Measurements from ENCODE around the gene RRP1B.
A peak's percentile ranks its signal among the peaks of the same experiment; 100 is the strongest.
"Not testable (repeated sequence)": the region's sequence is repeated elsewhere in the genome, so short reads cannot be mapped to it uniquely, and the experiment has no call there.

The RRP1B gene, protein sequence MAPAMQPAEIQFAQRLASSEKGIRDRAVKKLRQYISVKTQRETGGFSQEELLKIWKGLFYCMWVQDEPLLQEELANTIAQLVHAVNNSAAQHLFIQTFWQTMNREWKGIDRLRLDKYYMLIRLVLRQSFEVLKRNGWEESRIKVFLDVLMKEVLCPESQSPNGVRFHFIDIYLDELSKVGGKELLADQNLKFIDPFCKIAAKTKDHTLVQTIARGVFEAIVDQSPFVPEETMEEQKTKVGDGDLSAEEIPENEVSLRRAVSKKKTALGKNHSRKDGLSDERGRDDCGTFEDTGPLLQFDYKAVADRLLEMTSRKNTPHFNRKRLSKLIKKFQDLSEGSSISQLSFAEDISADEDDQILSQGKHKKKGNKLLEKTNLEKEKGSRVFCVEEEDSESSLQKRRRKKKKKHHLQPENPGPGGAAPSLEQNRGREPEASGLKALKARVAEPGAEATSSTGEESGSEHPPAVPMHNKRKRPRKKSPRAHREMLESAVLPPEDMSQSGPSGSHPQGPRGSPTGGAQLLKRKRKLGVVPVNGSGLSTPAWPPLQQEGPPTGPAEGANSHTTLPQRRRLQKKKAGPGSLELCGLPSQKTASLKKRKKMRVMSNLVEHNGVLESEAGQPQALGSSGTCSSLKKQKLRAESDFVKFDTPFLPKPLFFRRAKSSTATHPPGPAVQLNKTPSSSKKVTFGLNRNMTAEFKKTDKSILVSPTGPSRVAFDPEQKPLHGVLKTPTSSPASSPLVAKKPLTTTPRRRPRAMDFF

DNA sequence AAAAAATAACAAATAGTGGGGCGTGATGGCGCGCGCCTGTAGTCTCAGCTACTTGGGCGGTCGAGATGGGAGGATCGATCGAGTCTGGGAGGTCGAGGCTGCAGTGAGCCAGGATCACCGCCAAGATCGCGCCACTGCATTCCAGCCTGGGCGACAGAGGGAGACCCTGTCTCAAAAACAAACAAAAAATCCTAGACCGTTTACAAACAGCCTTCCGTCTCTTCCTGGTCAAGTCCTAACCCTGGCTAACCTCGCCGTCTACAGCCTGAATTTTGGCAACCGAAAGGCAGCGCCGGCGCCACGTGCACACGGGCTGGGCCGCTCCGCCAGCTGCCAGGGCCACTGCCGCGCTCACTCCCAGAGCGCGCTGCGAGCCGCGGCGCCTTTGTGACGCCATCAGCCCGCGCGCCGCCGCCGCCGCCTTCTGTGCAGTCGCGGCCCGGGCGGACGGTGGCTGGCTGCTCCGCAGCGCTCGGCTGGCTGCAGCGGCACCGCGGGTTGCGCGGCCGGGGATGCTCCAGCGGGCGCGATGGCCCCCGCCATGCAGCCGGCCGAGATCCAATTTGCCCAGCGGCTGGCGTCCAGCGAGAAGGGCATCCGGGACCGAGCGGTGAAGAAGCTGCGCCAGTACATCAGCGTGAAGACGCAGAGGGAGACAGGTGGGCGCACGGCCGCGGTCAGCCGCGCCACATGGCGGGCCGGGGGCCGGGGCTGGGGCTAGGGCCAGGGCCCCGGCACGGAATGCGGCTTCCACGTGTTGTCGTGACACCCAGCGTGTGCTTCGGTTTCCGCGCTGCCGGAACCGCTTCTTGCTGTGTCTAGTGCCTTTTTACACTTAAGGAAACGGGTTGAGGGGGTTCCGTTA lies at the start of gene RRP1B, which contains the start of gene HSF2BP:
Gene RRP1B, plus strand, starts transcription at position 425 of the 865 bp plus-strand sequence. Its CDS starts 105 bp downstream, at position 530.
Gene HSF2BP, minus strand, starts transcription at position 353 of the 865 bp plus-strand sequence. CDS start 1,392 bp downstream, outside the sequence.
- peak; percentile 71 for DNase-seq (ENCODE audit: low spot score)

DNA sequence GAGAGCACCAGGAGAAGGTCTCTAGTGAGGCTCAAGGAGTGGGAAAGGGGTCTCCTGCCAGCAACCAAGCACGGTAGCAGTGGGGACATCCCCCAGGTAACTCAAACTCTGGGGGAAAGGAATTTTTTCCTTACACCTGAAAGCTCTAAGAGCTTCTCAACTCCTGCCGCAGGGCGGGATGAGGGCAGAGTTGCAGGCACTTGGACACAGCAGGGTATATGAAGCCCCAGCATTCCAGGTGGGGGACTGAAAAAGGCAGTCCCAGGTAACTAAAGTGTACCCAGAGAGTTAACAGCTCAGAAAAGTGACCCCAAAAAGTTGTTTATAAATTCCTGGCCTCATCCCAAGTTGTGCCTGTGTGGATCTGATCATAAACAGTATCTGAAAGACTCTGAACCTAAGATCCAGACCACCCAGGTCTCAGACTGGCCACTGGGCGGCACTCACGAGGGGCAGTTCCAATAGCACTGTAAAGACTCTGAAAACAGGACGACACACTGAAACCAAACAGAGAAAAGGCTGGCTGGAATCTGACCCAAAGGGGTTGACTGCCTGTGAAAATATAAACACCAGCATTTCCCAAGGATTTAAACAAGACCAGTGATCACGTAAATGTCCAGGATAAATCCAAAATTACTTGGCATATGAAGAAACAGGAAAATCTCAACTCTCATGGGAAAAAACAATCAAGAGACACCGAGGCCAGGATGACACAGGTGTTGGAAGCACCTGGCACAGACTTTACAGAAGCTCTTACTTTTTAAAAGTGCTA lies 47.6 kb upstream of the RRP1B start:
- peak; percentile 45 for DNase-seq (ENCODE audit: low spot score)

DNA sequence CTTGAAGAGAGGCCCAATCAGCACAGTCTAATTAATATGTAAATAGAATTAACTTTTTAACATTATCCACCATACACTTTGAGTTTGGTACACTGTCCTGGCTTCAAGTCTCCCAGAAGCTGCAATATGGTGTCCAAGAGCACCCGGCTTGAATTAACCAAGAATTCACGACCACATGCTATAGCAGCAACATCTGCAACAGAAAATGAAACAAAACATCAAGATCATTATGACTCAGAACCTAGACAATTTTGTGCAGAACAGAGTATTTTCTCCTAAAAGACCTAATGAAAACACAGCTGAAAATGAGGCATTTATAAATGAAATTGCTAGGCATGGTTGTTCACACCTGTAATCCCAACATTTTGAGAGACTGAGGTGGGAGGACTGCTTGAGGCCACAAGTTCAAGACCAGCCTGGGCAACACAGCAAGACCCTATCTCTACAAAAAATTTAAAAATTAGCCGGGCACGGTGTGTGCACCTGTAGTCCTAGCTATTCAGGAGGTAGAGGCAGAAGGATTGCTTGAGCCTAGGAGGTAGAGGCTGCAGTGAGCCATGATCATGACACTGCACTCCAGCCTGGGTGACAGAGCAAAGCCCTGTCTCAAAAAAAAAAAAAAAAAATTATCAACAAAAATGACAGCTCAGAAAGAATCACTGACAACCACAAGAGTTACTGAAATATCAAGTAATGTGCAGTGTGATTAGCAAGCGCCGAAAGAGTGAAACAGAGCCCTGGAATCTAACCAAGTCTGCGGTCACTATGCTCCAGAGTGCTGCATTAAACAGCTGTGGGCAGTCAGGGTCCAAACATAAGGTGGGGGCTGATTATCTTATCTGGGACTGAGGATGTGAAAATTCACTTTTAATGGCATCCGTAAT lies 45.4 kb upstream of the RRP1B start:
- DNase-seq (ENCODE audit: low spot score): no peak

DNA sequence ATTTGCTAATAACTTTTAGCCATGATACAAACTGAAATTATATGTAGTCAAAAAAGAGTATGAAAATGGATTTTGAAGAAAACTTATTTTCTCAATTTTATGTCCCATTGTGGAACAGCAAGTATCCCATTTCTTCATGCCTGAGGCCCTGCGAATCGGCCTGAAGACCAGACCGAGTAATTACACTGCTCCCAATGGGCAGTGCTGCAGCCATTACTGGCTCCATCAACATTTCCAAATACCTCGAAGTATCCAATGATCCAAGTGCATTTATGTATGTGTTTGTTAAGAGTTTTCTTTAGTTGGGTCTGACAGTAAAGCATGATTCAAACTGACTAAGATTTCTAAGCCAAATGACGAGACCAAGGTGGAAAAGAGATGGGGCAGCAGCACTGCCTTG lies 44.5 kb upstream of the RRP1B start:
- no peak for DNase-seq (ENCODE audit: low spot score)

DNA sequence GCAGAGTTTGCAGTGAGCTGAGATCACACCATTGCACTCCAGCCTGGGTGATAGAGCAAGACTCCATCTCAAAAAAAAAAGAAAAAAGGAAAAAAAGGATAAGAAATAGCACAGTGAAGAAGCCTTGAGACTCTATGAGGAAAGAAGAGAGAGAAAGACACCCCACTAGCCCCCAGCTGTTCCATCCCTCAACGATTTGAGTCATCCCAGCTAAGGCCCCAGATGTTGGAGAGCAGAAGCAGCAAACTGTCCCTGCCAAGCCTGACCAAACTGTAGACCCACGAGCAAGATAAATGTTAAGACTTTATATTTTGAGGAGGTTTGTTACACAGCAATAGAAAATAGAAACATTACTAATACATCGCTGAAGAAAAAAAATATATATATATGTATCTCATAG lies 42.5 kb upstream of the RRP1B start:
- DNase-seq (ENCODE audit: low spot score): not testable (repeated sequence)

DNA sequence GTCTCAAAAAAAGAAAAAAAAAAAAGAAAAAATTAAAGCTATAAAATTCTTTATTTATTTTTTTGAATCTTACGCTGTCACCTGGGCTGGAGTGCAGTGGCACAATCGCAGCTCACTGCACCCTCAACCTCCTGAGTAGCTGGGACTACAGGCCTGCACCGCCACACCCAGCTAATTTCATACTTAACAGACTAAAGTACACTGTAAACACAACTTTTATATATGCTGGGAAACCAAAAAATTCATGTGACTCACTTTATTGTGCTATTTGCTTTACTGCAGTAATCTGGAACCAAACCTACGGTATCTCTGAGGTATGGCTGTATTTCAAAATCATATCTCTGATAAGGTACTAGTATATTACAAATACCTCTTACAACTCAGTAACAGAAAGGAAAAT lies 40.4 kb upstream of the RRP1B start:
- no peak for DNase-seq (ENCODE audit: low spot score)

DNA sequence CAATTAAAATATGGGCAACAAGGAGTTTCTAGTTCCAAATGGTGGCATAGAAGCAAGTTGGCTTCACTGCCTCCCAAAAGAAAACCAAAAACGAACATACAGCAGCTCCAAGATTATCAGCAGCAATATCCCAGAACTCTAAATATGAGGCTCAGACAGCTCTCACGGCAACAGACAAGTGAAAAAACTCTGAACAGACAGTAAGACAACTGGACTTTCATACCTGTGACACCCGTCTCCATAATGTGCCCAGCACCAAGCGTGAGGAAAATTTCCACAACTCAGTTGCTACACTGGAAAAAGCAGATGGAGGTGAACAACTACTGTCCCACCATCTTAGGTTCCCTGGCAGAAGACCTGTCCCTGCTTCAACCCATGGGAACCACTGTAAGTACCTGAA lies 40.0 kb upstream of the RRP1B start:
- DNase-seq (ENCODE audit: low spot score): no peak

DNA sequence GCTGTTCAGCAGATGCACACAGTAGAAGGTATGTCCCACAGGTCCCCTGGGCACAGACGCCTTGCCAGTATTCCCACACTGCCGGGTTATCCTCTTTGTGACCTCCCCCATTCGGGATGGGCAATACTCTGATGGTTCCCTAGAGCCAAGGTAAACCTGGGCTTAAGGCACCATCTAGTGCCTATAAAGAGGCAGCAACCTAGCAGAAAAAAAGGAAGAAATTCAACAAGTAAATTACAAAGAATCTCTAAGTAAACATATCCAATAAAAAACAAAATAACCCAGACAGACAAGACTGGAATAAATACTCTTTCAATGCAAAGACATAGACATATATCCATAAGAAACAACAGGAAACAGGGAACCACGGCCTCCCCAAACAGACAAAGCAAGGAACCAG lies 39.5 kb upstream of the RRP1B start:
- no peak for DNase-seq (ENCODE audit: low spot score)

DNA sequence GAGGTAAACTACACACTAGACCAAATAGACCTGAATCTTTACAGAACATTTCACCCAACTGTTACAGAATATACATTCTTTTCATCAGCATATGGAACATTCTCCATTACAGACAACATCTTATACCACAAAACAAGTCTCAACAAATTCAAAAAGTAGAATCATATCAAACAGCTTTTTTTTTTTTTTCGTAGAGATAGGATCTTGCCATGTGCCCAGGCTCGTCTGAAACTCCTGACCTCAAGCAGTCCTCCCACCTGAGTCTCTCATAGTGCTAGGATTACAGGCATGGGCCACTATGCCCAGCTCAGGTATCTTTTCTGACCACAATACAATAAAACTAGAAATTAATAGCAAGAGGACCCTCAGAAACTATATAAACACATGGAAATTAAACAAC lies 36.6 kb upstream of the RRP1B start:
- no peak for DNase-seq (ENCODE audit: low spot score)

DNA sequence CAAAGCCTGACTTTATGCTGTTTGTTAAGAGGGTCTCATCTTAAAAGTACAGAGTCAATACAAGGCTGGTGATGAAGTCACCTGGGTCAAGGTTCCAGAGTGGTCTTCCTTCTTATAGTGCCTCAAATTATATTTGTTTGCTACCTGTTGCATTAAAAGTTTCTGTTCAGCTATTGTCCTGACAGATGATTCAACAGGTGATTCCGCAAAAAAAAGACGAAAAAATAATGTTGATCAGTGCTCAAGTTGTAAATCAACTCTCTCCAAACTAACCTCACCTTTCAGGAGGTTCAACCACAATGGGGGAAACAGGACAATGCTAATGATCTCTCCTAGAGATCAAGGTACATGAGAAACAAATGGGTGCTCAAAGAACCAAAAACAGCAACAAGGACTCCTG lies 35.8 kb upstream of the RRP1B start:
- DNase-seq (ENCODE audit: low spot score): no peak

DNA sequence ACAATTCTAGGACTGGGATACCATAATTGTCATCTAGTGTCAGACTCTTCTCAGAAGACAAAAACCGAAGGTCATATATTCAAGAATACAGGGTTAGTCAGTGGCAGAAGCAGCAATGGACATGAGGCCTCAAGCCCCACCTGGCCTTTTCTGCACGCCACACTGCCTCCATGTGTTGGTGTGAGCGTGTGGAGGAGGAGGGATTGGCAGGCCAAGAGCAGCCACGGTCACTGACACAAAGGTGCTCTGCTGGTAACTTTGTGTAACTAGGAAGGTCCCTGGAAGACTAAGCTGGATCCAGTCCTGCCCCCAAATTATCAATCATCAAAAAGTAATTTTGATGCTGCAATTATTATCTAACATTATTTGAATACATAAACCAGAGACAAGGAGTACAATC lies 35.0 kb upstream of the RRP1B start:
- no peak for DNase-seq (ENCODE audit: low spot score)

DNA sequence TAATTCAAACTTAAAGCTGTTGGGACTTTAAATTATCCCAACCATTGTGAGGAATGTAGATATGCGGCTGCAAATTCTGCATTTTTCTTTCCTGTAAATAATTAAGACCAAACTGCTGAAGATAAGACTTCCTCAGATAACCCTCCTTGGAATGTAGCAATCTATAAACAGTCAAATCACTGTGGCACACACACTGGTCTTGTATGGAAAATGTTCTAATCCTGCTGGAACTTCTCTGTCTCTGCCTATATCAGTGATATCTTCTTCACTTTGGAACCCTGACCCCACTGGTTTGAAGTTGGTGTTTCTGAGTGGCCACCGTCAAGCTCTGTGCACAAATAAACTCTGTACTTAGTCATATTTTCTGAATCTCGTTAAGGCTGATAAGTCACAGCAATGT lies 33.0 kb upstream of the RRP1B start:
- no peak for DNase-seq (ENCODE audit: low spot score)

DNA sequence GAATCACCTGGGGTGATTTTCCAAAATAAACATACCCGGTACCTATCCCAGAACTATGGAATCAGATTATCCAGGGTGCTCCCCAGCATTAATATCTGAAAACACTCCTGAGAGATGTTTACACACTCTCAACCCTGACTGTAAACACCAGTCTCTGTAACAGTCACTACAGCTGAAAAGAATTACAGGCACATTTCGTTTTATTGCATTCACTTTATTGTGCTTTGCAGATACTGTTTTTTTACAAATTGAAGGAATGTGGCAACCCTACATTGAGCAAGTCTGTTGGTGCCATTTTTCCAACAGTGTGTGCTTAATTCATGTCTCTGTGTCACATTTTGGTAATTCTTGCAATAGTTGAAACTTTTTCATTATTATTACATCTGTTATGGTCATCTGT lies 31.8 kb upstream of the RRP1B start:
- DNase-seq (ENCODE audit: low spot score): no peak

DNA sequence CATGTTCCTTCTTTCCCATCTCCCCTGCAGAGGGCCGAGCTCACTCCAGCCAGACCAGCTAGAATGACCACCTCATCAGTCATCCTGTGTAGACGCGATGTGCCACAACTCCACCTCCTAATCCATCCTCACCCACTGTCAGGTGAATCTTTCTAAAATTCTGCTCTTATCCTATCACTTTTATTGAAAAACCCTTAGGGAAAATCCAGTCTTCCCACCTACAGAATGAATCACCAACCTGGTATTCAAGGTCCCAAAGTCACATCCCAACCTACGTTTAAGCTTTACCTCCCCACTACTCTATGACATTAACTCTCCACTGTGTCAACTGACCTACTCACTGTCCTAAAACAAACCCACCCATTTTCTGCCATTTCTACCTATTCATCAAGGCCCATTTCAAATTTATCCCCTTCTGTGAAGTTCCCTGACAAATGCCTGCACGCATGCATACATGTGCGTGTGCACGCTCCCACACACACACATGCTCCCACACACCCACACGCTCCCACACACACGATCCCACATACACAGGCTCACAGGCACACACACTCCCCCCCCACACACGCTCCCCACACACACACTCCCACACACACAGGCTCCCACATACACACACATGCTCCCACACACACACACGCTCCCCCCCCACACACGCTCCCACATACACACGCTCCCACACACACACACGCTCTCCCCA lies 27.8 kb upstream of the RRP1B start:
- DNase-seq (ENCODE audit: low spot score): no peak

DNA sequence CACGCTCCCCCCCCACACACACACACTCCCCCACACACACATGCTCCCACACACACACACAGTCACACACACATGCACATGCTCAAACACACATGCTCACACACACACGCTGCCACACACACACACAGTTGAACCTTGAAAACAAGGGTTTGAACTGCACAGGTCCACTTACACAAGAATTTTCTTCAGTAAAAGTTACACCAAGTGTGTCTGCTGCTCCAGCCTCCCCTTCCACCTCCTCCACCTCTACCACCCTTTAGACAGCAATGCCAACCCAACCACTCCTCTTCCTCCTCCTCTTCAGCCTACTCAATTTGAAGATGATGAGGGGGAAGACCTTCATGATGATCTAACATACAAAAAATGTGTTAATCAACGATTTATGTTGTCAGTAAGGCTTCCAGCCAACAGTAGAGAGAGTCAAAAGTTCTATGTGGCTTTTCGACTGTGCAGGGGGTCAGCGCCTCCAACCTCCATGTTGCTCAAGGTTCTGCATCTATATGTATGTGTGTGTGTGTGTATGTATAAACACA lies 26.9 kb upstream of the RRP1B start:
- no peak for DNase-seq (ENCODE audit: low spot score)

DNA sequence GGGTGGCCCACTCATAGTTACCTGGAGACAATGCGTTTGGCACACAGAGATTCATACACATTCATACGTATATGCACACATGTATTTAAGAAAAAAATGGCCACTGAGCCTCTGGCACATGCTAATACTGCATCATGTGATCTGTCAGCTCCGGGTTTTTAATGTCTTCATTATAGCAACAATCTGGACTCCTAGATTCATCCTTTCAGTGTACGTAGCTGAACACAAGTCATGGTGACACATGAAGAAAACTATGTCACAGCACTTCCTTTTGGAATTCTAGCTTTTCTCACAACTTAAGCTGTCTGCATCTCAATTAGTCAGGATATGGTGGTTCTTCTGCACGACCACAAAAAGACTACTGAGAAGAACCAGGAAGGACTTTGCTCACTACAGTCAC lies 24.7 kb upstream of the RRP1B start:
- no peak for DNase-seq (ENCODE audit: low spot score)

DNA sequence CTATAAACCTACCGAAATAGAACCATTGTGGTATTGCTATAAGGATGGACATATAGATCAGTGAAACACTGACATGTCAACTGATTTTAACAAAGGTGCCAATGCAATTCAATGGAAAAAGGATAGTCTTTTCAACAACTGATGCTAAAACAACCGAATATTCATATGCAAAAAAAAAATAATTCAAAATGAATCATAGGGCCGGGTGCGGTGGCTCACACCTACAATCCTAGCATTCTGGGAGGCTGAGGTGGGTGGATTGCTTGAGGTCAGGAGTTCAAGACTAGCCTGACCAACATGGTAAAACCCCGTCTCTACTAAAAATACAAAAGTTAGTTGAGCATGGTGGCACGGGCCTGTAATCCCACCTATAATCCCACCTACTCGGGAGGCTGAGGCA lies 23.9 kb upstream of the RRP1B start:
- DNase-seq (ENCODE audit: low spot score): no peak

DNA sequence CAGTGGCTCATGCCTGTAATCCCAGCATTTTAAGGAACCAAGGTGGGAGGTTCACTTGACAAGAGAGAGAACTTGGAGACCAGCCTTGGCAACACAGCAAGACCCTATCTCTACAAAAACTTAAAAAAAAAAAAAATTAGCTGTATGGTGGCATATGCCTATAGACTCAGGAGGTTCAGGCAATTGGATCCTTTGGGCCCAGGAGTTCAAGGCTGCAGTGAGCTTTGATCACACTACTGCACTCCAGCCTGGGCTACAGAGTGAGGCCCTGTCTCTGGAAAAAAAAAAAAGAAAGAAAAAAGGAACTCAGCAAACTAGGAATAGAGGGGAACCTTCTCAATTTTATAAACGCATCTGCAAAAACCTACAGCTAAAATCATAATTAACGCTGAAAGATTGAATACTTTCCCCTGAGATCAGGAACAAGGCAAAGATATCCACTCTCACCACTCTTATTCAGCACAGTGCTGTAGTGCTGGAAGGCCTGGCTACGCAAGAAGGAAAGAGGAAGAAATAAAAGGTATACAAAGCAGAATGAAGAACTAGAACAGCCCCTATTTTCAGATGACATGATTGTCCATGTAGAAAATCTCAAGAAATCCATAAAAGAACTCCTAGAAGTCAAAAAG lies 21.7 kb upstream of the RRP1B start:
- DNase-seq (ENCODE audit: low spot score): no peak
